GM12891 (cell line): ENCODE results near the gene KCNIP4.

ENCODE experiments used
- DNase-seq: peaks from one replicate; pipeline ENCODE4 v3.0.0; 2011; ENCODE audit warnings: low spot score; ENCODE audit not compliant: insufficient read length
- FAIRE-seq: peaks from 2 replicates; lab custom pipeline; 2011; peaks lifted over from hg19 to GRCh38; lab: Jason Lieb, UNC
- PAX5 ChIP-seq: IDR thresholded peaks from 2 replicates; pipeline ENCODE4 v1.6.1; 2011; ENCODE audit warnings: low read length, moderate library complexity, mild to moderate bottlenecking; ENCODE audit not compliant: insufficient read depth, severe bottlenecking
- POLR2A ChIP-seq: IDR thresholded peaks from 2 replicates; pipeline ENCODE4 v1.6.1; 2011; ENCODE audit warnings: low read depth, low read length, control low read depth
- POLR2AphosphoS5 ChIP-seq: IDR thresholded peaks from 2 replicates; pipeline ENCODE4 v1.6.1; 2011; ENCODE audit warnings: low read depth, low read length, control low read depth
- POU2F2 ChIP-seq: IDR thresholded peaks from 2 replicates; pipeline ENCODE4 v1.6.1; 2011; ENCODE audit warnings: low read depth, mild to moderate bottlenecking, control low read depth, low read length, moderate library complexity
- SPI1 ChIP-seq: IDR thresholded peaks from 2 replicates; pipeline ENCODE4 v1.6.1; 2011; ENCODE audit warnings: low read depth, low read length, control low read depth
- TAF1 ChIP-seq: IDR thresholded peaks from 2 replicates; pipeline ENCODE4 v1.6.1; 2011; ENCODE audit warnings: low read depth, low read length, control low read depth

Gene KCNIP4

DNA sequence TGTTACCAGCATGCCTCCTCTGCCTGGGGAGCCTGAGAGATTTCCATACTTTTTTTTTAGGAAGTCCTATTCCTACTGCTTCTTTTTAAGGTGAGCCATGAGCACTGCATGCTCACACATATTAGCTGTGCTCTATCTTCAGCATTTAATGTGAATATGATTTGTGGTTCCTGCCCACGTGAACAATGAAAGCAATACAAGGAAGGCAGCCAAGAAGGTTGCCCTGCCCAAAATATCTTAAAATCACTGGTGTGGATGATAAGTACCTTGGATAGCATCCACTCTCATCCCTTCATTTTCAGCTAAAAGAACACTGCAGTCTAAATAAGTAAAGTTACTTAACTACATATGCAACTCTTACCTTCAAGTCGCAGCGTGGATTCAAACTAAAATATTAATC is 640.9 kb downstream of the KCNIP4 start:
- FAIRE-seq (no peak), DNase-seq (no peak)
- TF ChIP-seq PAX5 (no peak), POU2F2 (no peak), POLR2A (no peak), TAF1 (no peak), SPI1 (no peak), POLR2AphosphoS5 (no peak)

DNA sequence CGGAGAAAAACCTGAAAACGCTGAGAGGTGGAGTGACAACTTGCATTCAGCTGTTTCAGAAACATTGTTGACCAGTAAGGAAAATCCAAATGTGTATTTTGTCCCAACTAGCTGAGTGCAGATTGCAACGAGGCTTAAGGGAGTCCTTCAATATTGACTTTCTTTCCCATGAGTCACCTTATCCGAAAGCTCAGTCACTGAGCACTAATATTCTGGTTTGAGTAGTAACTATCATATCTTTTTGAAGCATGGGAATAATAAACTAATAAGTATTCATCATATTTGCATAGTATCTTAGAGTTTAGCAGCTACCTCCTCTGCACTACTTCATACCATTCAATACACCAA is 644.1 kb downstream of the KCNIP4 start:
- DNase-seq: no peak
- no peak for FAIRE-seq
- TF ChIP-seq POU2F2: no peak
- TF ChIP-seq PAX5: no peak
- TF ChIP-seq POLR2AphosphoS5: no peak
- TF ChIP-seq TAF1: no peak

DNA sequence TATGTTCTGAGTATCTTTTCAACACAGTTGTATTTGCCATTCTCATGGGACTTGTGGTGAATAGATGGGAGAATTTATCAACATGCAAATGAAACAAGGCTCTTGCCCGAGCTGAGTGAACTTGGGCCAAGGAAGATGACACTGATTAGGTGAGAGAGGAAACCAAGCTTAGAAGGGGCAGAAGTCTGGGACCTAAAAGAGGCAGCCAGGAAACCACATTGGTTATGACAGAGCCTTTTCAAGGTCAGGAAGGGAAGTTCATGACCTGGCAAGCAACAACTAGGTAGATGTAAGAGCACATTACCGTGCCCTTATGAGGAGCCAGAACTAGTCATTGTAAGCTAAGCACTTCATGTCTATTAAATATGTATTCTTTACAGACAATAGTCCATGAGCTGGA is 658.0 kb downstream of the KCNIP4 start:
- no peak for TF ChIP-seq SPI1
- TF ChIP-seq TAF1: no peak
- TF ChIP-seq PAX5: no peak
- TF ChIP-seq POU2F2: no peak
- TF ChIP-seq POLR2A: no peak
- no peak for TF ChIP-seq POLR2AphosphoS5
- DNase-seq (no peak), FAIRE-seq (no peak)

DNA sequence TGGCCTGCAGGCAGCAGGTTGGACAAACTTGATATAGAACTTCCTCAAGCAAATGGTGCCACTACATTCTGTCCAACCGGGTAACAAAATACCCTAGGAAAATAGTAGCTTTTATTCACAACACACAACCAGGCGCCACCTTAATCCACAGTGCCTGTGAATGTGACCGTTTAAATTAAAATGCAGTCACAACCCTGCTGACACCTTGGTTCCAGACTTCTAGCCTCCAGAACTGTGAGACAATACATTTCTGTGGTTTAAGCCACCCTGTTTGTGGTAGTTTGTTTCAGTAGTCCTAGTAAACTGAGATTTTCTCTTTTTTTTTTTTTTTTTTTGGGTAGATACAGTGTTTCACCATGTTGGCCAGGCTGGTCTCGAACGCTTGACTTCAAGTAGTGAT is 672.5 kb downstream of the KCNIP4 start:
- DNase-seq: no peak
- no peak for TF ChIP-seq POLR2A
- no peak for TF ChIP-seq POU2F2
- TF ChIP-seq PAX5: no peak
- TF ChIP-seq SPI1: no peak
- no peak for TF ChIP-seq TAF1
- TF ChIP-seq POLR2AphosphoS5: no peak
- no peak for FAIRE-seq

DNA sequence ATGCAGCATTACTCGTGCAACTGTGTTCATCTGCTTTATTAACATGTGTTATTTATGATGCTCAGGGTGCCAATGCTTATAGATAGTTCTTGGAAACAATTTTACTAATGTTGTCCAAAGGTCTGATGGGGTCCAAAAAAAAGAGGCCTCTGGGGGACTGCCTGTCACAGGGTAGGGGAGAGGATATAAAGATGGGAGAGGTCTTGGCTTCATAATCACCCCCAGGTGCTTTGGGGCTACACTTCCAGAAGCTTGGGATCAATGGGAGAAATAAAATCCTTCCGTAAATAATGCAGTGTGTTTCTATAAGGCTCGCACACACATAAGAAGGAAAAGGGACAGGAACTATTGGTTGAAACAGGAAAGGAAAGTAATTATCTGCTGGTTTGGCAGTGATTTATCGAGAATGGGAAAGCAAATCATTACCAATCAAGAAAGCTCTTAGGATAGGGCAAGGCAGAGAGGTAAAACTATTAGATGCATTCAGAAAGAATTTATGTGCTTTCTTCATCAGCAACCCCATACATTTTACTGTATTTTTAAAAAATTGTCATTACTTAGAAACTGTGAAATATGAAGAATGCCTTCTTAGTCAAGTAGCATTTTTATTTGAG is 677.0 kb downstream of the KCNIP4 start:
- TF ChIP-seq POLR2A: no peak
- no peak for DNase-seq
- FAIRE-seq: no peak

DNA sequence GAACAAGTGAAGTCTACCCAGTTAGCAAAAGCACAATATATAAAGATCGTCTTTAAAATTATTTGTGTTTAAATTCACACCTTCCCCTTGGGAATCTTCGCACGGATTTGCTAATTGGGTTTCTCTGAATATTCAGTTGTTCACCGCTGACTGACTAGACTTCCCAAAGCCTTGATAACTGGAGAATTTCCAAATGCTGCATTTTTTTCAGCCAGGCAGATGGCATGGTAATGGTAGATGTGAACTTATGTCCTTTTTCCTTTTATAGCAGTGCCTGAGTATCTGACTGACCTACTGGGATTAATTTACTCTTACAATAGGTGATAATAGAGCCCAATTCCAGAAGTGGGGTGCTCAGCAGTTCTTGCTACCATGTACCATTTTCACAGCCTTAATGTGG is 700.2 kb downstream of the KCNIP4 start:
- FAIRE-seq: no peak
- no peak for DNase-seq
- TF ChIP-seq SPI1 (no peak), POLR2AphosphoS5 (no peak), TAF1 (no peak), PAX5 (no peak), POLR2A (no peak), POU2F2 (no peak)

DNA sequence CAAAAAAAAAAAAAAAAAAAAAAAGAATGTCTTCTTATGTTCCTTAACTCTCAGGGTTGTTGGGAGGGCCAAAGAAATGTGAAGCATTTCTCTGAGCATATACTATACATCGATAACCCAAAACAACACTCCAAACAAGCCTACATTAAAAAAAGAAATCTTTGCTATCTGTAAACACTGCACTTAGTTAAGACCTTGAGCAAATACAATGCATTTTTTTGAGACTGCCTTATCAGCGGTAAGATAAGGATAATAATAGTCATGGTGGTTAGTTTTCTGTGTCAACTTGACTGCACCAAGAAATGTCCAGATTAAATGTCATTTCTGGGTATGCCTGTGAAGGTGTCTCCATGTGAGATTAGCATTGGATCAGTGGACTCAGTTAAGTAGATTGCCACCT is 706.4 kb downstream of the KCNIP4 start:
- no peak for TF ChIP-seq POU2F2
- TF ChIP-seq PAX5: no peak
- TF ChIP-seq TAF1: no peak
- no peak for TF ChIP-seq POLR2A
- TF ChIP-seq SPI1: no peak
- TF ChIP-seq POLR2AphosphoS5: no peak
- no peak for FAIRE-seq

DNA sequence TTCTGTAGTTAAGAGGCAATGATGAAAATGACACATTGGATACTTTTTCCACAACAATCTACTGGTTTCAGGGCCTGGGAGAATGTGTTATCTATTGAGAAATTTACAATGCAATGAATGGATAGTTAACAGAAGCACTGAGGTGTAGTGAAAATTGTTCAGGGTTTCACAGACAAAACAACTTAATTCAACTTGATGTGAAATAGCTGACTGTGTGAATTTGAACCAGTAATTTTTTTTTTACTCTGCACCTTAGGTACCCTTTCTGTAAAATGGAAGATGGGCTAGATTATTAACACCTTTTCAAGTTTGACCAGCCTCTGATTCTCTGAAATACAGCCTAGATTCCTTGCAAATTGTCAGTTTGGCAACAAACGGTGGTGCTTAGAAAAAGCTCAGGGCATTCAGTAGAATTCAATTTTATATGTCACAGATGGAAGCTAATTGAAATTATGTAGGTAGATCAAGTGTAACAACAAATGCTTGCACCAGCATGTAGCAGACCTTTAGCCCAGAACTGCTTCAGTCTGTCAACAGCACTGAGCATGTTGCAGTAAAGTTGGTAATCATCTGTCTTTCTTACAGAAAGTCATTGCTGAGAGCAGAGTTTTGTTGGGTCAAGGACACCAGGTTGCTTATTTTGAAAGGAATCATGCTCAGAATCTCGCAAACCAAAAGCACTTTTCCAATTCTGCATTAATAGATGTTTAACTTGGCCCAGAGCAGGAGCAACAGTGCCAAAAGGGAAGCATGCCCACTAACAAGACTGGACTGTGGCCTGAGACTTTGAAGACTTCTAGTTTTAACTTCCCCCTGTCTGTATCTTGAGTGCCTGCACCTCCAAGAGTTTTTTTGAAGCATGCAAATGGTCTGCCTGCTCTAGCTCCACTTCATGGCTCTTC is 721.7 kb downstream of the KCNIP4 start:
- DNase-seq (no peak), FAIRE-seq (no peak)
- TF ChIP-seq TAF1 (no peak), POLR2AphosphoS5 (no peak), PAX5 (no peak), POU2F2 (no peak), SPI1 (no peak), POLR2A (no peak)

More for the DNA sequence above, 706.4 kb downstream of the KCNIP4 start:
- DNase-seq: no peak

DNA sequence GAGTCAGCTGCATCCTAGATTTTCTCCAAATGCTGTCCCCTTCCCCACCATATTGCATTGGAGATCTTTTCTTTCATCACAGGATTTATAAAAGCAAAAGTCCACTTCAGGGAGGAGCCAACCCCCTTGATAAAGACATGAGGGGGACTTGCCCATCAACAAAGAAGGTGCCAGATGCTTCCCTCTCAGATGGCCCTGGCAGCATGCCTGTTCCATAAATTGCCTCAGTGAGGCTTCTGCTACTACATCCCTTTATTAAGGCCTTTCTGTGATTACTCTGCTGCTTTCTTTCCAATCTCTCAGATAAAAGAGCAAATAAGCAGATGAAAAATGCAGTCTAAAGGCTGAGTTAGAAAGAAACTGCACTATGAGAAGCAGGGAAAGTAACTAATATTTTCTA is 736.7 kb downstream of the KCNIP4 start:
- no peak for DNase-seq
- no peak for FAIRE-seq
- TF ChIP-seq SPI1 (no peak), POU2F2 (no peak), POLR2AphosphoS5 (no peak), TAF1 (no peak), POLR2A (no peak), PAX5 (no peak)

DNA sequence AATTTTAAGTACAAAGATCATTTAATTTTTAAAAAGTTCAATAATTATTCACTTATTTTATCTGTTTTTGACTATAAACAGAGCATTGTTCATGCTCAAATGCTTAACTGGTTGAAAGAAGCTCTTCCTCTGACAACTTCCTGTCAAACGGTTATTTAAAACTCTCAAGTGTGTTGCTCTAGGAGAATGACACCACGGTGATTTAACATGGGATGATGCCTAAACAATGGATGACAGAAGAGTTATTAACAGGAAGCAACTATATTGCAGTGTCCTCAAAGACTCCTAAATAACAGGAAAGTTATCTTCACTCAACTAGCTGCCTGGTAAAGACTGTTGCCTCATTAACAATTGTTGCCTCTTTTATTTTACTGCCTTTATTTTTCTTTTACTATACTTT is 738.7 kb downstream of the KCNIP4 start:
- DNase-seq: no peak
- FAIRE-seq: no peak
- no peak for TF ChIP-seq POLR2AphosphoS5
- TF ChIP-seq PAX5: no peak
- TF ChIP-seq SPI1: no peak
- no peak for TF ChIP-seq POU2F2
- no peak for TF ChIP-seq POLR2A
- no peak for TF ChIP-seq TAF1
